SK-N-SH treated with all-trans-retinoic acid at 6 μM for 48 hours (cell line): ENCODE results near the gene ZAR1L.

ENCODE experiments used
- CSDC2 ChIP-seq: fragments of 250-450 bp; sonication (Bioruptor Pico); IDR thresholded peaks from 2 replicates; pipeline ENCODE4 v1.5.0; 2020; ENCODE audit warnings: mild to moderate bottlenecking, moderate library complexity
- CSRNP3 ChIP-seq: fragments of 250-450 bp; sonication (Bioruptor Pico); IDR thresholded peaks from 2 replicates; pipeline ENCODE4 v1.5.1; 2021; ENCODE audit warnings: mild to moderate bottlenecking, moderate library complexity
- ESRRG ChIP-seq: fragments of 250-450 bp; sonication (Bioruptor Pico); IDR thresholded peaks from 2 replicates; pipeline ENCODE4 v1.6.1; 2021; ENCODE audit warnings: mild to moderate bottlenecking
- ISL1 ChIP-seq: fragments of 250-450 bp; sonication (Bioruptor Pico); IDR thresholded peaks from 2 replicates; pipeline ENCODE4 v2.1.2; 2022; ENCODE audit warnings: mild to moderate bottlenecking, moderate library complexity
- PATZ1 ChIP-seq: fragments of 250-450 bp; sonication (Bioruptor Pico); IDR thresholded peaks from 2 replicates; pipeline ENCODE4 v1.8.0; 2020; ENCODE audit warnings: mild to moderate bottlenecking, moderate library complexity, borderline replicate concordance
- PPARA ChIP-seq: fragments of 250-450 bp; sonication (Bioruptor Pico); IDR thresholded peaks from 2 replicates; pipeline ENCODE4 v1.5.0; 2020; ENCODE audit warnings: mild to moderate bottlenecking, borderline replicate concordance
- RARB ChIP-seq: fragments of 250-450 bp; sonication (Bioruptor Pico); IDR thresholded peaks from 2 replicates; pipeline ENCODE4 v1.8.0; 2021; ENCODE audit warnings: mild to moderate bottlenecking, moderate library complexity
- TCF4 ChIP-seq: fragments of 250-450 bp; sonication (Bioruptor Pico); IDR thresholded peaks from 2 replicates; pipeline ENCODE4 v1.8.0; 2021; ENCODE audit warnings: mild to moderate bottlenecking, moderate library complexity, borderline replicate concordance
- TSHZ2 ChIP-seq: fragments of 250-450 bp; sonication (Bioruptor Pico); IDR thresholded peaks from 2 replicates; pipeline ENCODE4 v1.5.0; 2020; ENCODE audit warnings: mild to moderate bottlenecking, moderate library complexity
- ZC3H10 ChIP-seq: fragments of 250-450 bp; sonication (Bioruptor Pico); IDR thresholded peaks from 2 replicates; pipeline ENCODE4 v1.5.1; 2021; ENCODE audit warnings: mild to moderate bottlenecking, moderate library complexity
- ZFP3 ChIP-seq: fragments of 250-450 bp; sonication (Bioruptor Pico); IDR thresholded peaks from 2 replicates; pipeline ENCODE4 v1.5.0; 2020; ENCODE audit warnings: mild to moderate bottlenecking, moderate library complexity
- ZFP30 ChIP-seq: fragments of 450-650 bp; formaldehyde crosslinking; IDR thresholded peaks from 2 replicates; pipeline ENCODE4 v1.5.0; 2022; ENCODE audit warnings: mild to moderate bottlenecking, moderate library complexity
- TF ChIP-seq, protein P1 (sequence below): fragments of 250-450 bp; sonication (Bioruptor Pico); IDR thresholded peaks from 2 replicates; pipeline ENCODE4 v1.5.1; 2020; ENCODE audit warnings: low read depth, mild to moderate bottlenecking, moderate library complexity
- TF ChIP-seq, protein P2 (sequence below): fragments of 250-450 bp; sonication (Bioruptor Pico); IDR thresholded peaks from 2 replicates; pipeline ENCODE4 v1.8.0; 2021; ENCODE audit warnings: low read depth, mild to moderate bottlenecking, moderate library complexity, borderline replicate concordance

- TF ChIP-seq PATZ1 (CRISPR knock-in tag) (no peak), PPARA (CRISPR knock-in tag) (no peak), CSRNP3 (CRISPR knock-in tag) (no peak), TSHZ2 (CRISPR knock-in tag) (no peak), ZFP3 (CRISPR knock-in tag) (no peak), CSDC2 (CRISPR knock-in tag) (no peak), ZC3H10 (no peak), ESRRG (CRISPR knock-in tag) (no peak), ISL1 (no peak), ZFP30 (CRISPR knock-in tag) (no peak), TCF4 (CRISPR knock-in tag) (no peak), RARB (CRISPR knock-in tag) (no peak)
- TF ChIP-seq, protein P1, sequence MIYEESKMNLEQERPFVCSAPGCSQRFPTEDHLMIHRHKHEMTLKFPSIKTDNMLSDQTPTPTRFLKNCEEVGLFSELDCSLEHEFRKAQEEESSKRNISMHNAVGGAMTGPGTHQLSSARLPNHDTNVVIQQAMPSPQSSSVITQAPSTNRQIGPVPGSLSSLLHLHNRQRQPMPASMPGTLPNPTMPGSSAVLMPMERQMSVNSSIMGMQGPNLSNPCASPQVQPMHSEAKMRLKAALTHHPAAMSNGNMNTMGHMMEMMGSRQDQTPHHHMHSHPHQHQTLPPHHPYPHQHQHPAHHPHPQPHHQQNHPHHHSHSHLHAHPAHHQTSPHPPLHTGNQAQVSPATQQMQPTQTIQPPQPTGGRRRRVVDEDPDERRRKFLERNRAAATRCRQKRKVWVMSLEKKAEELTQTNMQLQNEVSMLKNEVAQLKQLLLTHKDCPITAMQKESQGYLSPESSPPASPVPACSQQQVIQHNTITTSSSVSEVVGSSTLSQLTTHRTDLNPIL (CRISPR knock-in tag), result no peak
- TF ChIP-seq, protein P2, sequence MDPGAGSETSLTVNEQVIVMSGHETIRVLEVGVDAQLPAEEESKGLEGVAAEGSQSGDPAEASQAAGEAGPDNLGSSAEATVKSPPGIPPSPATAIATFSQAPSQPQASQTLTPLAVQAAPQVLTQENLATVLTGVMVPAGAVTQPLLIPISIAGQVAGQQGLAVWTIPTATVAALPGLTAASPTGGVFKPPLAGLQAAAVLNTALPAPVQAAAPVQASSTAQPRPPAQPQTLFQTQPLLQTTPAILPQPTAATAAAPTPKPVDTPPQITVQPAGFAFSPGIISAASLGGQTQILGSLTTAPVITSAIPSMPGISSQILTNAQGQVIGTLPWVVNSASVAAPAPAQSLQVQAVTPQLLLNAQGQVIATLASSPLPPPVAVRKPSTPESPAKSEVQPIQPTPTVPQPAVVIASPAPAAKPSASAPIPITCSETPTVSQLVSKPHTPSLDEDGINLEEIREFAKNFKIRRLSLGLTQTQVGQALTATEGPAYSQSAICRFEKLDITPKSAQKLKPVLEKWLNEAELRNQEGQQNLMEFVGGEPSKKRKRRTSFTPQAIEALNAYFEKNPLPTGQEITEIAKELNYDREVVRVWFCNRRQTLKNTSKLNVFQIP, result no peak
Observed at GRCh38 chr13:32347651-32348050, 32.5 kb upstream of the ZAR1L start.
